A549 (cell line): ENCODE measurements around the gene EPB41L1. TPM values are rescaled to one million over a fixed set of nuclear protein-coding genes. Genes with fewer than 3 reads are reported as not detected.

Experiments
- ATAC-seq, 2 experiments: fragments of 200-7000 bp in 1 of 2; fragments of >200 bp in 1 of 2; cut with Nextera tagmentation in 1 of 2; cut with Tn5 transposase in 1 of 2; 3 replicates each; pipeline versions ENCODE4 v1.8.0 to v1.9.1; 2018 to 2020; ENCODE audit warnings: mild to moderate bottlenecking in 1 of 2, moderate library complexity in 1 of 2
- CTCF ChIA-PET: fragments of 300-600 bp; sonication (Branson Sonifier 250); formaldehyde crosslinking; extraction: SDS; loops from one replicate; lab custom pipeline; 2021; ENCODE audit warnings: antibody characterized with exemption, inconsistent platforms; lab: Yijun Ruan, JAX
- POLR2A ChIA-PET: fragments of 350-600 bp; formaldehyde crosslinking; extraction: SDS; loops from one replicate; lab custom pipeline; 2021; ENCODE audit warnings: antibody characterized with exemption, inconsistent platforms; lab: Yijun Ruan, JAX
- DNase-seq, 2 experiments: peaks; one replicate each; pipeline versions ENCODE4 v3.0.0 to v3.0.0-alpha.2; 2011 to 2016; ENCODE audit warnings: low read depth in 1 of 2, low spot score in 1 of 2
- FAIRE-seq: peaks from 2 replicates; lab custom pipeline; 2011; peaks lifted over from hg19 to GRCh38; lab: Jason Lieb, UNC
- H3K27ac ChIP-seq, 2 experiments: fragments of >200 bp; sonication (Bioruptor Twin); formaldehyde crosslinking; 3 replicates each; pipeline ENCODE4 v1.5.1; 2016 to 2017
- H3K4me1 ChIP-seq: fragments of >200 bp; sonication (Bioruptor Twin); formaldehyde crosslinking; 3 replicates; pipeline ENCODE4 v1.6.1; 2016
- H3K4me2 ChIP-seq: fragments of >200 bp; sonication (Bioruptor Twin); formaldehyde crosslinking; 3 replicates; pipeline ENCODE4 v1.6.1; 2016
- H3K4me3 ChIP-seq: fragments of >200 bp; sonication (Bioruptor Twin); formaldehyde crosslinking; 3 replicates; pipeline ENCODE4 v1.5.1; 2016
- H3K9me3 ChIP-seq: fragments of >200 bp; sonication (Bioruptor Twin); formaldehyde crosslinking; 3 replicates; pipeline ENCODE4 v1.6.1; 2016
- CBX2 ChIP-seq: fragments of 200-600 bp; sonication (generic); IDR thresholded peaks from 2 replicates; pipeline ENCODE4 v1.6.1; 2016; ENCODE audit warnings: low read depth, mild to moderate bottlenecking, borderline replicate concordance
- CEBPB ChIP-seq, 2 experiments: fragments of >200 bp in 1 of 2; sonication (Bioruptor Twin) in 1 of 2; formaldehyde crosslinking in 1 of 2; IDR thresholded peaks; 2 replicates each; pipeline ENCODE4 v1.6.1; 2012 to 2016
- EHF ChIP-seq: fragments of 250-450 bp; sonication (Bioruptor Pico); IDR thresholded peaks from 2 replicates; pipeline ENCODE4 v1.5.0; 2020; ENCODE audit warnings: mild to moderate bottlenecking
- EP300 ChIP-seq, 2 experiments: fragments of >200 bp; sonication (Bioruptor Twin); formaldehyde crosslinking; IDR thresholded peaks; 2 replicates in 1 of 2; 3 replicates in 1 of 2; pipeline ENCODE4 v1.6.1; 2016 to 2017
- ESRRA ChIP-seq: fragments of 150-350 bp; IDR thresholded peaks from 2 replicates; pipeline ENCODE4 v1.6.1; 2014; ENCODE audit warnings: mild to moderate bottlenecking, low read length, borderline replicate concordance
- FOSL2 ChIP-seq, 2 experiments: fragments of 450-650 bp in 1 of 2; fragments of >200 bp in 1 of 2; sonication (Bioruptor Twin) in 1 of 2; formaldehyde crosslinking; IDR thresholded peaks; 2 replicates each; pipeline versions ENCODE4 v1.5.0 to v1.6.1; 2016 to 2020; ENCODE audit warnings: mild to moderate bottlenecking in 1 of 2, moderate library complexity in 1 of 2
- HDAC2 ChIP-seq: fragments of 200-600 bp; sonication (generic); IDR thresholded peaks from 2 replicates; pipeline ENCODE4 v1.6.1; 2016
- HOXB13 ChIP-seq: fragments of 250-450 bp; sonication (Bioruptor Pico); IDR thresholded peaks from 2 replicates; pipeline ENCODE4 v1.5.0; 2020; ENCODE audit warnings: low read depth, mild to moderate bottlenecking, moderate library complexity
- KDM1A ChIP-seq: fragments of 200-600 bp; sonication (generic); IDR thresholded peaks from 2 replicates; pipeline ENCODE4 v1.6.1; 2016; ENCODE audit warnings: low read depth, mild to moderate bottlenecking
- MAFK ChIP-seq: fragments of 450-650 bp; IDR thresholded peaks from 2 replicates; pipeline ENCODE4 v1.6.1; 2014; ENCODE audit not compliant: partially characterized antibody
- MAZ ChIP-seq: fragments of 150-350 bp; IDR thresholded peaks from 2 replicates; pipeline ENCODE4 v1.6.1; 2014; ENCODE audit warnings: antibody characterized with exemption, low read depth, low read length, borderline replicate concordance
- NPAS2 ChIP-seq: fragments of 250-450 bp; sonication (Bioruptor Pico); IDR thresholded peaks from 2 replicates; pipeline ENCODE4 v1.8.0; 2022; ENCODE audit warnings: mild to moderate bottlenecking, moderate library complexity, borderline replicate concordance
- POLR2AphosphoS2 ChIP-seq: conservative IDR thresholded peaks from 2 replicates; pipeline ENCODE4 v1.6.1; 2012; ENCODE audit warnings: low read length, improper control_type of control experiment, inconsistent platforms
- RARB ChIP-seq: fragments of 250-450 bp; sonication (Bioruptor Pico); IDR thresholded peaks from 2 replicates; pipeline ENCODE4 v1.8.0; 2021; ENCODE audit warnings: mild to moderate bottlenecking, moderate library complexity
- TFCP2L1 ChIP-seq: fragments of 250-450 bp; sonication (Bioruptor Pico); IDR thresholded peaks from 2 replicates; pipeline ENCODE4 v1.5.0; 2021; ENCODE audit warnings: mild to moderate bottlenecking
- ZNF302 ChIP-seq: fragments of 250-450 bp; sonication (Bioruptor Pico); IDR thresholded peaks from 2 replicates; pipeline ENCODE4 v1.9.0; 2021; ENCODE audit warnings: inconsistent platforms, mild to moderate bottlenecking, moderate library complexity
- WGBS: methylation state at CpG from one replicate; pipeline ENCODE4 v1.1.6; 2017; ENCODE audit errors: missing lambda C conversion rate; 5-methylcytosine and 5-hydroxymethylcytosine counted together
- polyA plus RNA-seq, 4 experiments: library from polyadenylated mRNA; depleted of rRNA in 3 of 4; stranded (reverse); fragments of >200 nt; fragmentation: RNase III in 1 of 4; extraction: RNeasy Plus Mini Kit Qiagen cat#74134 plus additional on column Dnase treatment in 1 of 4; gene quantifications; 2 replicates in 3 of 4; 3 replicates in 1 of 4; pipeline ENCODE4 v1.2.3, GENCODE V29; 2011 to 2017
- TF ChIP-seq, protein P1 (sequence below): fragments of >200 bp; sonication (Bioruptor Twin); formaldehyde crosslinking; IDR thresholded peaks from 3 replicates; pipeline ENCODE4 v1.5.1; 2016
- TF ChIP-seq, protein P2 (sequence below): fragments of >200 bp; sonication (Bioruptor Twin); formaldehyde crosslinking; IDR thresholded peaks from 2 replicates; pipeline ENCODE4 v1.6.1; 2016
- TF ChIP-seq, protein P3 (sequence below): fragments of 450-650 bp; IDR thresholded peaks from 2 replicates; pipeline ENCODE4 v1.6.1; 2014; ENCODE audit warnings: antibody characterized with exemption
- TF ChIP-seq, protein P4 (sequence below): IDR thresholded peaks from 2 replicates; pipeline ENCODE4 v1.6.1; 2012; ENCODE audit warnings: low read depth, borderline replicate concordance
- TF ChIP-seq, protein P5 (sequence below): fragments of 150-350 bp; IDR thresholded peaks from 2 replicates; pipeline ENCODE4 v1.6.1; 2014; ENCODE audit warnings: low read depth, mild to moderate bottlenecking, low read length
- TF ChIP-seq, protein P6 (sequence below): fragments of >200 bp; sonication (Bioruptor Twin); formaldehyde crosslinking; IDR thresholded peaks from 3 replicates; pipeline ENCODE4 v1.6.1; 2016
- TF ChIP-seq, protein P7 (sequence below): fragments of 250-450 bp; sonication (Bioruptor Pico); IDR thresholded peaks from 2 replicates; pipeline ENCODE4 v1.5.0; 2020; ENCODE audit warnings: low read depth, mild to moderate bottlenecking, moderate library complexity

The EPB41L1 gene
- polyA plus RNA-seq, 2 of the 4 experiments (the other 2 are of a cell fraction): 45.9 to 94.4 TPM

DNA sequence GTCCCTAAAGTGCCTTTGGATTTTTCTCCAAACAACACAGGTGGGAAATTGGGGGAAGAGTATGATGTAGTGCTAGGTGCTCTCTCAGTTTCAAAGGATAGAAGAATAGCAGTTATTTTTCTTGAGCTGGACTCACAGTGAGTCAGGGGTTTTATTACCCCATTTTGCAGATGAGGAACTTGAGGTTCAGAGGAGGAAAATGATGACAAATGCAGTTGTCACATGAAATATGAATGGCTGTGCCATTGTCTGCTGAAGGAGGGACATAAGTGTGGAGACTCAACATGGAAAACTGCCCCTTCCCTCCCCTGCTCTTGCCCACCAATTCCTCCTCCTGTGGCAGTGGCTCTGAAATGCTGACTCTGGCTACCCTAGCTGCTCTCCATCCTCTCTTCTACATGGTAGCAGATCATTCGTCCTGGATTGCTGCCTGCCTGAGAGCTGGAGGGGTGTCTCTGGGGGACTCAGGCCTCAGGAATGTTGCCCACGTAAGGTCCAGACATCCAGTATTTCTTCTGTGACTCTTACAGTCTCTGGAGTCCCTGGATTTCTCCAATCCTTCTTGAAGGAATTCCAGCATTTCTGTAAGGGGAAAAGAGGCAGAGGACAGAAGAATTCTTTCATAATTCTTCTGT lies 37.6 kb upstream of the EPB41L1 start:
- FAIRE-seq: no peak
- TF ChIP-seq POLR2AphosphoS2 (no peak), TFCP2L1 (CRISPR knock-in tag) (no peak), ESRRA (no peak), FOSL2 (IDR thresholded peaks at IDR 0.05) (no peak), FOSL2 (CRISPR knock-in tag; IDR thresholded peaks at IDR 0.05) (no peak), CEBPB (IDR thresholded peaks at IDR 0.05) (no peak), NPAS2 (no peak), EP300 (IDR thresholded peaks at IDR 0.05) (no peak), CBX2 (no peak), MAZ (no peak), HOXB13 (CRISPR knock-in tag) (no peak), KDM1A (no peak), EHF (CRISPR knock-in tag) (no peak), MAFK (no peak)
- TF ChIP-seq, protein P1, sequence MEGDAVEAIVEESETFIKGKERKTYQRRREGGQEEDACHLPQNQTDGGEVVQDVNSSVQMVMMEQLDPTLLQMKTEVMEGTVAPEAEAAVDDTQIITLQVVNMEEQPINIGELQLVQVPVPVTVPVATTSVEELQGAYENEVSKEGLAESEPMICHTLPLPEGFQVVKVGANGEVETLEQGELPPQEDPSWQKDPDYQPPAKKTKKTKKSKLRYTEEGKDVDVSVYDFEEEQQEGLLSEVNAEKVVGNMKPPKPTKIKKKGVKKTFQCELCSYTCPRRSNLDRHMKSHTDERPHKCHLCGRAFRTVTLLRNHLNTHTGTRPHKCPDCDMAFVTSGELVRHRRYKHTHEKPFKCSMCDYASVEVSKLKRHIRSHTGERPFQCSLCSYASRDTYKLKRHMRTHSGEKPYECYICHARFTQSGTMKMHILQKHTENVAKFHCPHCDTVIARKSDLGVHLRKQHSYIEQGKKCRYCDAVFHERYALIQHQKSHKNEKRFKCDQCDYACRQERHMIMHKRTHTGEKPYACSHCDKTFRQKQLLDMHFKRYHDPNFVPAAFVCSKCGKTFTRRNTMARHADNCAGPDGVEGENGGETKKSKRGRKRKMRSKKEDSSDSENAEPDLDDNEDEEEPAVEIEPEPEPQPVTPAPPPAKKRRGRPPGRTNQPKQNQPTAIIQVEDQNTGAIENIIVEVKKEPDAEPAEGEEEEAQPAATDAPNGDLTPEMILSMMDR: no peak
- TF ChIP-seq, protein P2, sequence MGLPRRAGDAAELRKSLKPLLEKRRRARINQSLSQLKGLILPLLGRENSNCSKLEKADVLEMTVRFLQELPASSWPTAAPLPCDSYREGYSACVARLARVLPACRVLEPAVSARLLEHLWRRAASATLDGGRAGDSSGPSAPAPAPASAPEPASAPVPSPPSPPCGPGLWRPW: no peak
- TF ChIP-seq, protein P3, sequence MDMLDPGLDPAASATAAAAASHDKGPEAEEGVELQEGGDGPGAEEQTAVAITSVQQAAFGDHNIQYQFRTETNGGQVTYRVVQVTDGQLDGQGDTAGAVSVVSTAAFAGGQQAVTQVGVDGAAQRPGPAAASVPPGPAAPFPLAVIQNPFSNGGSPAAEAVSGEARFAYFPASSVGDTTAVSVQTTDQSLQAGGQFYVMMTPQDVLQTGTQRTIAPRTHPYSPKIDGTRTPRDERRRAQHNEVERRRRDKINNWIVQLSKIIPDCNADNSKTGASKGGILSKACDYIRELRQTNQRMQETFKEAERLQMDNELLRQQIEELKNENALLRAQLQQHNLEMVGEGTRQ: no peak
- TF ChIP-seq, protein P4, sequence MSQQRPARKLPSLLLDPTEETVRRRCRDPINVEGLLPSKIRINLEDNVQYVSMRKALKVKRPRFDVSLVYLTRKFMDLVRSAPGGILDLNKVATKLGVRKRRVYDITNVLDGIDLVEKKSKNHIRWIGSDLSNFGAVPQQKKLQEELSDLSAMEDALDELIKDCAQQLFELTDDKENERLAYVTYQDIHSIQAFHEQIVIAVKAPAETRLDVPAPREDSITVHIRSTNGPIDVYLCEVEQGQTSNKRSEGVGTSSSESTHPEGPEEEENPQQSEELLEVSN: no peak
- TF ChIP-seq, protein P5, sequence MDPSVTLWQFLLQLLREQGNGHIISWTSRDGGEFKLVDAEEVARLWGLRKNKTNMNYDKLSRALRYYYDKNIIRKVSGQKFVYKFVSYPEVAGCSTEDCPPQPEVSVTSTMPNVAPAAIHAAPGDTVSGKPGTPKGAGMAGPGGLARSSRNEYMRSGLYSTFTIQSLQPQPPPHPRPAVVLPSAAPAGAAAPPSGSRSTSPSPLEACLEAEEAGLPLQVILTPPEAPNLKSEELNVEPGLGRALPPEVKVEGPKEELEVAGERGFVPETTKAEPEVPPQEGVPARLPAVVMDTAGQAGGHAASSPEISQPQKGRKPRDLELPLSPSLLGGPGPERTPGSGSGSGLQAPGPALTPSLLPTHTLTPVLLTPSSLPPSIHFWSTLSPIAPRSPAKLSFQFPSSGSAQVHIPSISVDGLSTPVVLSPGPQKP: no peak
- TF ChIP-seq, protein P6, sequence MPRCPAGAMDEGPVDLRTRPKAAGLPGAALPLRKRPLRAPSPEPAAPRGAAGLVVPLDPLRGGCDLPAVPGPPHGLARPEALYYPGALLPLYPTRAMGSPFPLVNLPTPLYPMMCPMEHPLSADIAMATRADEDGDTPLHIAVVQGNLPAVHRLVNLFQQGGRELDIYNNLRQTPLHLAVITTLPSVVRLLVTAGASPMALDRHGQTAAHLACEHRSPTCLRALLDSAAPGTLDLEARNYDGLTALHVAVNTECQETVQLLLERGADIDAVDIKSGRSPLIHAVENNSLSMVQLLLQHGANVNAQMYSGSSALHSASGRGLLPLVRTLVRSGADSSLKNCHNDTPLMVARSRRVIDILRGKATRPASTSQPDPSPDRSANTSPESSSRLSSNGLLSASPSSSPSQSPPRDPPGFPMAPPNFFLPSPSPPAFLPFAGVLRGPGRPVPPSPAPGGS: no peak
- TF ChIP-seq, all 56 proteins: peak for 0
- no peak overlapping the region for H3K4me3 ChIP-seq
- H3K4me1 ChIP-seq: peaks cover 6% of the 10 kb centered on the region; the same call in 1 of the 3 replicates
- no peak for DNase-seq
- no peak overlapping the region for H3K27ac ChIP-seq
- ChIA-PET CTCF (interaction anchor here (1.2 to 2.0 kb wide), 4 partner anchors 22 to 126 kb away, joined by 3 to 10 read pairs (median 6); no protein-coding TSS in a partner anchor), POLR2A (interaction anchor here (0.5 kb wide), 1 partner anchor 22 kb away, joined by 3 read pairs; no protein-coding TSS in a partner anchor)
- WGBS: 81% methylated on average over 2 of the region's 2 CpGs
- peak in 1 of 2 experiments; percentile 25; a peak in 2 of 6 replicates for ATAC-seq
- no peak overlapping the region for H3K4me2 ChIP-seq
- H3K9me3 ChIP-seq: no peaks in the 10 kb centered on the region

DNA sequence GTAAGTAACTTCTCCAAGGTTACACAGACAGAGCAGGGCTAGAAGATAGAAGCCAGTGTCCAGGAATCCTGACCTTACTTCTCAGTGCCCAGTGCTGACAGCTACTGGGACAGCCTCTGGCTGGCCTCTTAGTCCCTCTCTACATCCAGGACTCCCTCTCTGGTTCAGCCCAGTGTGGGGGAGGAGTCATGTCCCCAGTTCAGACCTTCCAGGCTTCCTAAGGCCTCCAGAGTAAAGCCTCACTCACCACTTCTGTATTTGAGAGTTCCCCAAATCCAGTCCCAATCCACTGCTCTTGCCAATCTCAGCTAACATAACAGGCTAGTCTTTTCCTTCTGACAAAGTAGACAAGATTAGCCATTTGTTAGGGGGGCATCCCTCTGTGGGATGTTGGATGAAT lies 36.9 kb upstream of the EPB41L1 start:
- no peaks in the 10 kb centered on the region for H3K9me3 ChIP-seq
- no peak for TF ChIP-seq RARB (CRISPR knock-in tag)
- TF ChIP-seq HDAC2: no peak
- TF ChIP-seq HOXB13 (CRISPR knock-in tag): no peak
- no peak for TF ChIP-seq ZNF302
- TF ChIP-seq, protein P7, sequence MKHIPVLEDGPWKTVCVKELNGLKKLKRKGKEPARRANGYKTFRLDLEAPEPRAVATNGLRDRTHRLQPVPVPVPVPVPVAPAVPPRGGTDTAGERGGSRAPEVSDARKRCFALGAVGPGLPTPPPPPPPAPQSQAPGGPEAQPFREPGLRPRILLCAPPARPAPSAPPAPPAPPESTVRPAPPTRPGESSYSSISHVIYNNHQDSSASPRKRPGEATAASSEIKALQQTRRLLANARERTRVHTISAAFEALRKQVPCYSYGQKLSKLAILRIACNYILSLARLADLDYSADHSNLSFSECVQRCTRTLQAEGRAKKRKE: no peak
- no peak for TF ChIP-seq MAFK
- CTCF ChIA-PET: interaction anchor here (1.0 to 2.5 kb wide), 5 partner anchors 21 to 163 kb away, joined by 3 to 10 read pairs (median 3); partner anchors contain the start of gene SCAND1
- FAIRE-seq: no peak
- ATAC-seq: no peak
- DNase-seq: no peak
- H3K27ac ChIP-seq: peak overlapping the region in 1 of 2 experiments; percentile 22; a peak in 1 of 6 replicates
- POLR2A ChIA-PET: no interaction called here
- no peak overlapping the region for H3K4me2 ChIP-seq
- H3K4me3 ChIP-seq: no peak overlapping the region
- peaks cover 6% of the 10 kb centered on the region; the same call in 1 of the 3 replicates for H3K4me1 ChIP-seq
